Progenitor cell of endocrine pancreas (in vitro differentiated cells): ENCODE results near the gene SLC35G3. TPM values are rescaled to one million over a fixed set of nuclear protein-coding genes. Genes with fewer than 3 reads are reported as not detected.
"Not testable (repeated sequence)": the region's sequence is repeated elsewhere in the genome, so short reads cannot be mapped to it uniquely, and the experiment has no call there.

Experiments
- DNase-seq: peaks from one replicate; pipeline ENCODE4 v3.0.0; 2021; ENCODE audit warnings: low spot score; ENCODE audit not compliant: unreplicated experiment
- H3K27ac Mint-ChIP-seq: 2 replicates; pipeline ENCODE4 v1.8.0; 2021; ENCODE audit warnings: mild to moderate bottlenecking, moderate library complexity, mixed read lengths
- H3K27me3 Mint-ChIP-seq: 2 replicates; pipeline ENCODE4 v1.8.0; 2021; ENCODE audit warnings: mixed read lengths
- H3K36me3 Mint-ChIP-seq: 2 replicates; pipeline ENCODE4 v1.8.0; 2022; ENCODE audit warnings: mixed read lengths; ENCODE audit not compliant: insufficient read depth
- H3K4me1 Mint-ChIP-seq: 2 replicates; pipeline ENCODE4 v1.8.0; 2021; ENCODE audit warnings: low read depth, mixed read lengths
- H3K4me3 Mint-ChIP-seq: 2 replicates; pipeline ENCODE4 v1.8.0; 2021; ENCODE audit warnings: low read depth, mild to moderate bottlenecking, moderate library complexity, mixed read lengths
- H3K9me3 Mint-ChIP-seq: 2 replicates; pipeline ENCODE4 v1.8.0; 2021; ENCODE audit warnings: low read depth, mixed read lengths
- total RNA-seq: library from RNA; stranded (reverse); gene quantifications from 2 replicates; pipeline ENCODE4 v1.2.1, GENCODE V29; 2021
- TF ChIP-seq, protein P1 (sequence below): fragments of 200-600 bp; sonication (generic); IDR thresholded peaks from one replicate; pipeline ENCODE4 v1.5.0; 2021; ENCODE audit warnings: antibody characterized with exemption, mild to moderate bottlenecking; ENCODE audit not compliant: unreplicated experiment

SLC35G3 gene
- total RNA-seq, 1 donor from 2014 or later, result not detected

DNA sequence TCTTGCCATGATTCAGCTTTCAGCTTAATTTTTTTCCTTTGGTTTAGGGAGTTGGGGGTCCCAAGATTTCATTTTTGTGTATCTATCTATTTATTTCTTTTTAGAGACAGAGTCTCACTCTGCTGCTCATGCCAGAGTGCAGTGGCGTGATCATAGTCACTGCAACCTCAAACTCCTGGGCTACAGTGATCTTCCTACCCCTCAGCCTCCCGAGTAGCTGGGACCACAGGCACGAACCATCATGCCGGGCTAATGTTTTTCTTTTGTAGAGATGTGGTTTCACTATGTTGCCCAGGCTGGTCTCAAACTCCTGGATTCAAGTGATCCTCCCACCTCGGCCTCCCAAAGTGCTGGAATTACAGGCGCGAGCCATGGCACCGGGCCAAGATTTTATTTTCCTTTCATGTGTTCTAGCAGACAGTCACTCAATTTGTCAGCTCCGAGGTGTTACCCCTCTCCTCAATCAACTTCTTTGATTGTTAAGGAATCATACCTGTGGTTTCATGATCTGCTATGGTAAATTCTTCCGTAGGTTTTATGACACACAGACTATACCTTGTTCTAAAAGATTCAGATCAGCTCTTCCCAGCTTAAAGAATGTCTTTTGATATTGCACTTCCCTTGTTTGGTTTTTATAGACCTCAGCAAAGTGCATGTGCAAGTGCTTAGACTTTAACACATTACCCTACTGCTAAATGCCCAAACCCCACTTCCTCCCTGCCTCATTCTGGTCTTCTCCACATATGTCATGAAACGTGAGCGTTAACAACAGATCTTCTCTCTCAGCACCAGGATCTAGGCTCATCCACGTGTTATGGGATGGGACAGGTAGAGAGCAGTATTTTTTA lies 33.6 kb downstream of the SLC35G3 start:
- H3K9me3 Mint-ChIP-seq, result no peaks in the 10 kb centered on the region
- H3K27ac Mint-ChIP-seq, result no peak overlapping the region
- H3K36me3 Mint-ChIP-seq, result no peaks in the 10 kb centered on the region
- TF ChIP-seq, protein P1, sequence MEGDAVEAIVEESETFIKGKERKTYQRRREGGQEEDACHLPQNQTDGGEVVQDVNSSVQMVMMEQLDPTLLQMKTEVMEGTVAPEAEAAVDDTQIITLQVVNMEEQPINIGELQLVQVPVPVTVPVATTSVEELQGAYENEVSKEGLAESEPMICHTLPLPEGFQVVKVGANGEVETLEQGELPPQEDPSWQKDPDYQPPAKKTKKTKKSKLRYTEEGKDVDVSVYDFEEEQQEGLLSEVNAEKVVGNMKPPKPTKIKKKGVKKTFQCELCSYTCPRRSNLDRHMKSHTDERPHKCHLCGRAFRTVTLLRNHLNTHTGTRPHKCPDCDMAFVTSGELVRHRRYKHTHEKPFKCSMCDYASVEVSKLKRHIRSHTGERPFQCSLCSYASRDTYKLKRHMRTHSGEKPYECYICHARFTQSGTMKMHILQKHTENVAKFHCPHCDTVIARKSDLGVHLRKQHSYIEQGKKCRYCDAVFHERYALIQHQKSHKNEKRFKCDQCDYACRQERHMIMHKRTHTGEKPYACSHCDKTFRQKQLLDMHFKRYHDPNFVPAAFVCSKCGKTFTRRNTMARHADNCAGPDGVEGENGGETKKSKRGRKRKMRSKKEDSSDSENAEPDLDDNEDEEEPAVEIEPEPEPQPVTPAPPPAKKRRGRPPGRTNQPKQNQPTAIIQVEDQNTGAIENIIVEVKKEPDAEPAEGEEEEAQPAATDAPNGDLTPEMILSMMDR, result no peak
- peaks cover 2% of the 10 kb centered on the region for H3K4me1 Mint-ChIP-seq
- no peak overlapping the region for H3K4me3 Mint-ChIP-seq
- DNase-seq, result no peak
- peaks cover 11% of the 10 kb centered on the region for H3K27me3 Mint-ChIP-seq

DNA sequence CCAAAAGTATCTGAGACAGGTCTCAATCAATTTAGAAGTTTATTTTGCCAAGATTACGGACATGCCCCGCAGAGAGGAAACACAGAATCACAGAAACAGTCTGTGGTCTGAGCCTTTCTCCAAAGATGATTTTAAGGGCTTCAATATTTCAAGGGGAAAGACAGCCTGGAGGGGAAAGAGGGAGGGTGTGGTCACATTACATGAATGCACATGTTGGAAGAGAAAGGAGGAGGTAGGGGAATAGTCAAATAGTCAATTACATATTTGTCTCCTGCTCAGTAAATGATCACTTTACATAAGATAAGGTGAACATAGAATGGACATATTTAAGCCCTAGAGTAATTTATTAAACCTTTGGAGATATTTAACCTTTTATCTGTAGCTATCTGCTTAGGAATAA lies 34.3 kb downstream of the SLC35G3 start:
- DNase-seq, result no peak
- Mint-ChIP-seq H3K9me3 (no peaks in the 10 kb centered on the region), H3K27ac (no peak overlapping the region), H3K36me3 (no peaks in the 10 kb centered on the region), H3K4me3 (no peak overlapping the region), H3K4me1 (peaks cover 2% of the 10 kb centered on the region), H3K27me3 (peaks cover 11% of the 10 kb centered on the region)
- TF ChIP-seq, protein P1, result no peak

DNA sequence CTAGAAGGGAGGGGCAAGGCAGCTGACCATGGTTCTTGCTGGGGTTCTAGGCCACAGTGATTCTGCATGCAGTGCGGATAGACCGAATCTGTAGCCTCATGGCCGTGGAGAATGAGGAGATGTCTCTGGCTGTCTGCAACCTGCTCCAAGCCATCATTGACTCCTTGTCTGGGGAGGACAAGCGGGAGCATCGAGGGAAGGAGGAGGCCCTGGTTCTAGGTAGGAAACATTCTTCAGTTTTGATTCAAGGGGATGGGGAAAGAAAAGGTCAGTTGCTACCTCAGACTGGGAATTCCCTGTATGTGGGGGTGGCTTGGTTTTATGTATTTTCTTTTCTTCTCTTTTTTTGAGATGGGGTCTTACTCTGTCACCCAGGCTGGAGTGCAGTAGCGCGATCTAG lies 38.9 kb downstream of the SLC35G3 start:
- TF ChIP-seq, protein P1, result no peak
- H3K9me3 Mint-ChIP-seq, result no peaks in the 10 kb centered on the region
- peaks cover 3% of the 10 kb centered on the region for H3K27me3 Mint-ChIP-seq
- peaks cover 3% of the 10 kb centered on the region for H3K4me1 Mint-ChIP-seq
- no peak overlapping the region for H3K27ac Mint-ChIP-seq
- DNase-seq, result no peak
- H3K4me3 Mint-ChIP-seq, result no peak overlapping the region
- no peaks in the 10 kb centered on the region for H3K36me3 Mint-ChIP-seq

DNA sequence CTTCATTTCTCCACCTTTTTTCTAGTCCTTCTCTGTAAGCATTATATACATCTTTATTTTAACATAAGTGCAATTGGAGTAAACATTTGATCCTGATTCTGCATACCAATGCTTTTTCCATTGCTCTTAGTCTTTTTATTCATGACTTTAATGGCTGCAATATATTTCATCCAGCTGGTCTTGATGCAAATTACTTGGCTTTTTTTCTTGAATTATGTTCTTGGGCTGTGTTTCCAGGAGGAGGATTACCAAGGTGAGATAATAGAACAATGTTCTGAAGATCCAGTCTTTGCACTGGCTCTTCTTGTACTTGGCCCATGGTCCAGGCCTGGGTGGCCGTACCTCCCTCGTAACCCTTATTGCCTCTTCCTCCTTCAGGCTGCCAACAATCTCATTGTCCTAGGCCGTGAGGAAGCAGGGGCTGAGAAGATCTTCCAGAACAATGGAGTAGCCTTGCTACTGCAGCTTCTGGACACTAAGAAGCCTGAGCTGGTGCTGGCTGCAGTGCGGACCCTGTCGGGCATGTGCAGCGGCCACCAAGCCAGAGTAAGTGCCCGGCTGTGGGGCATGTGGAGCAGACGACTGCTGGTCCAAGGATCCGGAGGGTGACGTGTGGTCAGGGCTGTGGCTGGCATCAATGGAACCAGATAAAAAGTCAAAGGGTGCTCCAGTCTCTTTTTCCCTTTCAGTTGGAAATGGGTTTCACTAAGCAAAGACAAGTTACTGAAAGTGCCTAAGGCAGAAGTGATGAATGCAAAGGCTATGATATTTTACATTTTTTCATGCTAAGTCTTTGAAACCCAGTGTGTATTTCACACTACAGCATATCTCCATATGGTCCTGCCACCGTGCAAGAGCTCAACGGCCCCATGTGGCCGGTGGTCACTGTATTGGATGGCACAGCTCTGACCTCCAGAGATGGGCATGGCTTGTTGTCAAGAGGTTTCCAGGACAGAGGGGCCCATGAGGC lies 39.7 kb downstream of the SLC35G3 start:
- Mint-ChIP-seq H3K27ac (no peak overlapping the region), H3K4me3 (no peak overlapping the region), H3K9me3 (no peaks in the 10 kb centered on the region), H3K36me3 (no peaks in the 10 kb centered on the region), H3K4me1 (peaks cover 1% of the 10 kb centered on the region), H3K27me3 (no peaks in the 10 kb centered on the region)
- TF ChIP-seq, protein P1, result no peak
- no peak for DNase-seq

DNA sequence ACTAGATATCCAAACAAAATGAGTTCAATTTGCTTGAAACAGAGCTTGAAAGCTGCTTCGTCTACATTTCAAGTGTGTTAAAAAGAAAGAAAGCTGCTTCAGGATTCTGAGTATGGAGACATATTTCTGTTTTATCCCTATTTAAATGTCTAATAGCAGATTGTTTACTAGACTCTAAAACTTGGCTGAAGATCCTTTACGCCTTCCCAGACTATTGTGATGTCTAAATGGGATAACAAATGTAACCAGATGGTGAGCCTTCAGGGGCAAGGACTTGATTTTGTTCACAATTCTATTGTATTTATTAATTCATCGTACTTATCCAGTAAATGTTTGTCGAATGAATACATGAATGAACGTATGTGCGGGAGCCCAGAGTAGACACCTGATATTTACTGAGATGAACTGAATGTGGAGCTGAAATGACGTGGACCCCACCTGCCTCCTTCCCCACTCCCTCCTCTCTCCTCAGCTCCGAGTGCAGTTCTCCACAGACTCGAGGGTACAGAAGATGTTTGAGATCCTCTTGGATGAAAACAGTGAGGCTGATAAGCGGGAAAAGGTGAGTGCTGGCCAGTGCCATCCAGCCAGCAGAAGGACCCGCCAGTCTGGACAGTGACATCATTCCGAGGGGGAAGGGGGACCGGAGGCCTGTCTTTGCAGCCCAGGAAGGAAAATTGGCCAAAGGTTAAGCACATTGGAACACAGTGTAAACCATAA lies 41.6 kb downstream of the SLC35G3 start:
- no peak for DNase-seq
- H3K27ac Mint-ChIP-seq, result no peak overlapping the region
- H3K27me3 Mint-ChIP-seq, result no peaks in the 10 kb centered on the region
- H3K4me3 Mint-ChIP-seq, result no peak overlapping the region
- H3K9me3 Mint-ChIP-seq, result no peaks in the 10 kb centered on the region
- peaks cover 1% of the 10 kb centered on the region for H3K4me1 Mint-ChIP-seq
- no peaks in the 10 kb centered on the region for H3K36me3 Mint-ChIP-seq
- TF ChIP-seq, protein P1, result no peak

DNA sequence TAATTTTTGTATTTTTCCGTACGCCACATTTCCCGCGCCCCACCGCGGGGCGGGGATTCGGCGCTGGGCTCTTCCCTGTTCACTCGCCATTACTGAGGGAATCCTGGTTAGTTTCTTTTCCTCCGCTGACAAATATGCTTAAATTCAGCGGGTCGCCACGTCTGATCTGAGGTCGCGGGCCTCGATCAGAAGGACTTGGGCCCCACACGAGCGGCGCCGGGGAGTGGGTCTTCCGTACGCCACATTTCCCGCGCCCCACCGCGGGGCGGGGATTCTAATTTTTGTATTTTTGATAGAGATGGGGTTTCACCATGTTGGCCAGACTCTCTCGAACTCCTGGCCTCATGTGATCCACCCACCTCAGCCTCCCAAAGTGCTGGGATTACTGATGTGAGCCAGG lies 43.1 kb downstream of the SLC35G3 start:
- H3K27ac Mint-ChIP-seq, H3K27me3 Mint-ChIP-seq, H3K36me3 Mint-ChIP-seq, H3K4me1 Mint-ChIP-seq, H3K9me3 Mint-ChIP-seq, DNase-seq, H3K4me3 Mint-ChIP-seq: not testable (repeated sequence)
